SKM-1 (cell line): ENCODE results near the gene RHBDD3.

Experiments
- DNase-seq: peaks from one replicate; lab custom pipeline; 2025; ENCODE audit not compliant: unreplicated experiment; lab: John Stamatoyannopoulos, UW

The RHBDD3 gene

GRCh38 chr22:29218758-29219408, 48.9 kb downstream of the RHBDD3 start:
- DNase-seq, result no peak

GRCh38 chr22:29217827-29218757, 49.7 kb downstream of the RHBDD3 start:
- DNase-seq, result no peak

DNA sequence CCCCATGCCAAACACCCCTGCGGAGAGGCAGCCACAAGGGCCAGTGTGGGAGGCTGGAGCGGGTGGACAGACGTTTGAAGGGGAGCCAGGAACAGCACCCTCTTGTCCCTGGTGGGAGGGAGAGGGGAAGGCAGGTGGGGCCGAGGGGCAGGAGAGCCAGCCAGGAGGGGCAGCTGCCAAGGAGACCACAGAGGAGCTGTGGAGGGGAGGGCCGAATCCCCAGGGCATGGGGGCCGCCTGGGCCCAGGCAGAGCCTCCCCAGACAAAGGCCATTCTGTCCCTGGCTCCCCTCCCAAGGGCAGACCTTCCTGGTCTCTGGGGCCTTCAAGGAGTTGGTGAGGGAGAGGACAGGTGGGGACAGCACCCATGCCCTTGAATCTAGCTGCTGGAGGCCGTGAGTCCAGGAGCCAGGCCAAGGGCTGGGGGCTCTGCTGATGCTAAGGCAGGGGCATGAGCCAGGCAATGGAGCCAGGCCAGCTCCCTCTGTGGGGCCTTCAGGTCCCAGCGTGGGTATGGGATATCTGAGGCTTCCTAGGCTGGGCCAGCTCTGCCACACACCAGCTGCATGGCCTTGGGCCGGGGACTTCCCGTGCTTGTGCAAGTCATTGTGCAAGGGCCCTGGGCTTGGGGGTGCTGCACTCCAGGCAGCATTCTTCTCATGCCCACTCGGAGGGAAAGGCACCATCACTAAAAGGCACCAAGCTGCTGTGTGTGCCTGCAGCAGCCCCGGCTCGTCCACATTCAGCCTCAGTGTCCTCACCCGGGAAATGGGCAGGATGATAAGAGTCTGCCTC, 50.7 kb downstream of the RHBDD3 start:
- no peak for DNase-seq

DNA sequence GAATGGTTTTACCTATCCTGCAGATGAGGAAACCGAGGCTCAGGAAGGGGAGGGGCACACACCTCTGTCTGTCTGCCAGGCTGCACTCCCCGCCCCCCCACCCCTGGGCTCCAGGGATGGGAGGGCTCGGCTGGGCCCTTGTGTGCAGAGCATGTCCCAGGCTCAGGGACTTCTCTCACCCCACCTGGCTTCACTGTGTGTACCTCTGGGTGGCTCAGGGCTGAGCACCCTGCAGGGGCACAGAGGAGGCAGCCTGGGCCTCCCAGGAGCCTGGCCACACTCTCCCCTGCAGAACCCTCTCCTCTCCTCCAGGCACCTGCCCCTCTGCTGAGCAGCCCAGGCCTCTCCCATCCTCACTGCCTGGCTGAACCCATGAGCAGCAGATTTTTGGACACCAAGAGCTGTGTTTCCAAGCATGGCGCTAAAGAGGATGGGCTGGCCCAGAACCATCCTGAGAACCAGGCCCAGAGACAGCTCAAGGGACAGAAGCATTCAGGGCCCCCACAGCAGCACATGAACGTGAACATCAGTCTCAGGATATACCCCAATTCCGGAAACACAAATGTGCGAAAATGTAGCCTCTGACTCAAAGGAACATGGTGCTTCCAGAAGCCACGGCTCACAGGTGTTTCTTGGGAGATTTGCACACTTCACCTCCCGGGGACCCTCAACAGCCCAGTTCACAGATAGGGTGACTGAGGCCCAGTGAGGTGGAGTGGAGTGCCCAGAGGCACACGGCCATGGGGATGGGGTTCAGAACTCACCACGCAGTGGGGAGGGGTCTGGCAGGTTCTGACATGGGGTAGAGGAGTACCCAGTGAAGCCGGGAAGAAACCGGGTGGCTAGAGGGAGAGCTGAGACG, 51.5 kb downstream of the RHBDD3 start:
- no peak for DNase-seq

- DNase-seq, result no peak
Measured at GRCh38 chr22:29215012-29215860, 52.5 kb downstream of the RHBDD3 start.

GRCh38 chr22:29214232-29214631, 53.5 kb downstream of the RHBDD3 start:
- no peak for DNase-seq

GRCh38 chr22:29213493-29213892, 54.3 kb downstream of the RHBDD3 start:
- DNase-seq, result no peak

DNA sequence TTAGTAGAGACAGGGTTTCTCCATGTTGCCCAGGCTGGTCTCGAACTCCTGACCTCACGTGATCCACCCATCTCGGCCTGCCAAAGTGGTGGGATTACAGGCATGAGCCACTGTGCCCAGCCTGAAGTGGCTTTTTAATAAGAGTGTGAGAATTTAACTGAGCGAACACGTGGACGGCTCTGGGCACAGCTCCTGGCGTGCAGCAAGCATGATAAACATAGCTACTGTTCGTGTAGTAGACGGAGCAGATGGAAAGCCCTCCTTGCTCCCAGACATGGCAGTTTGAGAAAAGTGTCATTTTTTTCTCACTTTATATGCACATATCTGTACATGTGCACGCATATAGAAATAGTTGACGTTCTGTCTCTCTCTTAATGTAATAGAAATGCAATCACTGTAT, 55.0 kb downstream of the RHBDD3 start:
- DNase-seq, result no peak

DNA sequence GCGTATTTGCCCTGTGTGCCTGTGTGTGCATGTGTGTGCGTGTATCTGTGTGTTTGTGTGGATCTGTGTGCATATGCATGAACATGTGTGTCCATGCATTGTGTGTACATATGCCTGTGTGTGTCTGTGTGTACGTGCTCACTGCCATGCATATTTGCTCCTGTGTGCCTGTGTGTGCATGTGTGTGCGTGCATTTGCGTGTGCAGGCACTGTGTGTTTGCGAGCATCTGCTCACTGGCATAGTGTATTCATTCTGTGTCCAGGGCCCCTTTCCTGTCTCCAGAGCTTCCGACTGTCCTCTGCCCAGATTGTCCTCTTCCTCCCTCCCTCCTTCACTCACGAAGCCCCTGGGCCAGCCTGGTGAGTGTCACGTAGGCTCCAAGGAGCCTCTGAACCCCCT, 56.3 kb downstream of the RHBDD3 start:
- no peak for DNase-seq

DNA sequence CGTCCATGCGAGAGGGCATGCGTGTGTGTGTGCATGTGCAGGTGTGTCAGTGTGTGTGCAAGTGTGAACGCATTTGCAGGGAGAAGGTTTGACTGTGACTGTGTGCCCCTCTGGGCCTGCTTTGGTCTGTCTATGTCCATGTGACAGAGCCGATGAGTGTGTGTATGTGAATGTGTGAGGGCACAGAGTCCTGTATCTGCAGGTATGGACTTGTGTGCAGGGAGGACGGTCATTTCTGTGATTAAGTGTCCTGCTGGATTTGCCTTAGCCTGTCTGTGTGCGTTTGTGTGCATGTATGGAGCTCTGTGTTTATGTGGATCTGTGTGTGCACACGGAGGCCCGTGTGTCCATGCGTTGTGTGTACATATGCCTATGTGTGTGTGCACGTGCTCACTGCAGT, 56.7 kb downstream of the RHBDD3 start:
- DNase-seq, result no peak
